Activated CD4-positive, alpha-beta T cell treated with anti-CD3 and anti-CD28 coated beads for 24 hours (primary cell): ENCODE results near the gene SETDB2.

Experiments used
- DNase-seq, 2 donors: peaks; one replicate each; pipeline ENCODE4 v3.0.0-alpha.2; 2020; ENCODE audit warnings: low read depth in 2 of 2

The SETDB2 gene

DNA sequence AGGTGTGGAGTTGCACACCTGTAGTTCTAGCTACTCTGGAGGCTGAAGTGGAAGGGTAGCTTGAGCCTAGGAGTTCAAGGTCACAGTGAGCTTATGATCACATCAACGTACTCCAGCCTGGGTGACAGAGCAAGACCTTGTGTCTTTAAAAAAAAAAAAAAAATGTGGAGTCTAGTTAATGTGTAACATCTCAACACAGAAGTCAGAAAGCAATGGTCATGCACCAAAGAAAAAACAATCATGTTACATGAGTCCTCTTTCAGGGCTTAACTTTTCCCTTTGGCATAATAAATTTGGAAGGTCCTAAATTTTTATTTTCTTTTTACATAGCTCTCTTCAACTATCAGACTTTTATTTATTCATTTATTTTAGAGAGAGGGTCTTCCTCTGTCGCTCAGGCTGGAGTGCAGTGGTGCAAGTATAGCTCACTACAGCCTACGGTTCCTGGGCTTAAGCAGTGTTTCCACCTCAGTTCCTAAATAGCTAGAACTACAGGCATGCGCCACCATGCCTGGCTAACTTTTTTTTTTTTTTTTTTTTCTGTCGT is 22.3 kb downstream of the SETDB2 start:
- DNase-seq = no peak

DNA sequence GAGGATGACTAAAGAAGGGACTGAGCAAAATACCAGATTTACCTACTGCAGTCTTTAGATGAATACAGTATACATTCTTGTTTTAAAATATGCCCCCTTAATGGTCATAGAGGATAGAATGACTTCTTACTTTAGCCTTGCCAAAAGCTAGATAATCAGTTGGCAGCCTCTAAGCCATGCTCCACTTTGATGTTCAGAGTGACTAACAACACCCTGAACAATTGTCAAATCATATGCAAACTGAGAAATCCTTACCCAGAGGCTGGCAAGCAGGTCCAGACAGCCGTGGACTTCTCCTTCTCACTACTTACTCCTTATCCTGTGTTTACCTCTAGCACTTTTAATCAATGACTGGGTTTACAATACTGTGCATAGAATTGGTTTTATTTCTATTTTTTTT is 28.1 kb downstream of the SETDB2 start:
- DNase-seq = no peak

DNA sequence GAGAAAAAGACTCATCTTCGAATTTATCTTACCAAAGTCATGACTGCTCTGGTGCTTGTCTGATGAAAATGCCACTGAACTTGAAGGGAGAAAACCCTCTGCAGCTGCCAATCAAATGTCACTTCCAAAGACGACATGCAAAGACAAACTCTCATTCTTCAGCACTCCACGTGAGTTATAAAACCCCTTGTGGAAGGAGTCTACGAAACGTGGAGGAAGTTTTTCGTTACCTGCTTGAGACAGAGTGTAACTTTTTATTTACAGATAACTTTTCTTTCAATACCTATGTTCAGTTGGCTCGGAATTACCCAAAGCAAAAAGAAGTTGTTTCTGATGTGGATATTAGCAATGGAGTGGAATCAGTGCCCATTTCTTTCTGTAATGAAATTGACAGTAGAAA is 32.5 kb downstream of the SETDB2 start:
- DNase-seq = no peak

DNA sequence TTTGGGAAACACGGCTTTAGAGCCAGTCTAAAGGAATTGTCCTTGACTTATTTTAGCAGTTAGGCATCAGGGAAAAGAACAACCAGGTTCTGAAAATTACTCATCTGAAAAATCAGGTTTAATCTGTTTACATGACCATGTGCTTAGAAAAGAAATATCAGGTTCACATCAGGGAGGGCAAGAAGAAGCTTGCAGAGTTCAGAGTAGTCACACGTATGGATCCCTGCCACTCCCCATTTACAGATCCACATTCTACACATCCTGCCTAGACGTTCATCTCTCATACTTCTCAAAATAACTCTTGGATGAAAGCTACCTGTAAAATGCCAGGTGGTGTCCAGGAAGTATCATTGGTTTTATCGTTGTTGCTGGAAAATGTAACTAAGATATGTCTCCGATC is 37.7 kb downstream of the SETDB2 start:
- DNase-seq = no peak

DNA sequence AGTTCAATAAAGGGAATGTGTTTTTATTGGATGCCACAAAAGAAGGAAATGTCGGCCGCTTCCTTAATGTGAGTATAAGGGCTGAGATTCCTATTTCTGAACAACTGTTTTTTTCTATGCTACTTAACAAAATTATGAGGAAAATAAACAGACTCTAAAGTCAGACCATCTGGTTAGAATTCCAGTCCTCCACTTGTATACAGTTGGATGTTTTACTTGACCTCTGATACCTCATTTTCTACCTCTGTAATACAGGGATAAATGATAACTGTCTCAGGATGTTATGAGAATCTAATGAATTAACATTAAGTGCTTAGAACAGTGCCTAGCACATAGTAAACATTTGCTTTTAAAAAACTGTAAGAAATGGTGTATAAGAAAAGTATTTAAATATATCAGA is 44.5 kb downstream of the SETDB2 start:
- no peak for DNase-seq

DNA sequence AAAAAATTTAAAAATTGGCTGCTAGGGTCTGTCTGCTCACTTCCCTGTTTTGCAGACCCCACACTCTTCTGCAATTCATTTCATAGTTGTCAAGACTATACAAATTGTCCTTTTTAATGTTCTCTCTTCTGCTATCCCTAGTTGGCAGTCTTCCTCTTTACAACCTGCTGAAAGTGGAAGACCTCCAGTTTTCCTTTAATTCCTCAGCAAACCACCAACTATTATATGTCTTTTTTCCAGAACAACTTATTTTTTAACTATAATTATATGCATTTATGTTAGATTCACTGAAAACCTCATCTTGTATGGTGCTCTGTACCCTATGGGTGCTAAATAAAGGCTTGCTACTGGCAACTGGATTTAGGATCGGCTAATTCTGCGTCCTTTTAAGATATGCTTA is 50.6 kb downstream of the SETDB2 start:
- DNase-seq = no peak

DNA sequence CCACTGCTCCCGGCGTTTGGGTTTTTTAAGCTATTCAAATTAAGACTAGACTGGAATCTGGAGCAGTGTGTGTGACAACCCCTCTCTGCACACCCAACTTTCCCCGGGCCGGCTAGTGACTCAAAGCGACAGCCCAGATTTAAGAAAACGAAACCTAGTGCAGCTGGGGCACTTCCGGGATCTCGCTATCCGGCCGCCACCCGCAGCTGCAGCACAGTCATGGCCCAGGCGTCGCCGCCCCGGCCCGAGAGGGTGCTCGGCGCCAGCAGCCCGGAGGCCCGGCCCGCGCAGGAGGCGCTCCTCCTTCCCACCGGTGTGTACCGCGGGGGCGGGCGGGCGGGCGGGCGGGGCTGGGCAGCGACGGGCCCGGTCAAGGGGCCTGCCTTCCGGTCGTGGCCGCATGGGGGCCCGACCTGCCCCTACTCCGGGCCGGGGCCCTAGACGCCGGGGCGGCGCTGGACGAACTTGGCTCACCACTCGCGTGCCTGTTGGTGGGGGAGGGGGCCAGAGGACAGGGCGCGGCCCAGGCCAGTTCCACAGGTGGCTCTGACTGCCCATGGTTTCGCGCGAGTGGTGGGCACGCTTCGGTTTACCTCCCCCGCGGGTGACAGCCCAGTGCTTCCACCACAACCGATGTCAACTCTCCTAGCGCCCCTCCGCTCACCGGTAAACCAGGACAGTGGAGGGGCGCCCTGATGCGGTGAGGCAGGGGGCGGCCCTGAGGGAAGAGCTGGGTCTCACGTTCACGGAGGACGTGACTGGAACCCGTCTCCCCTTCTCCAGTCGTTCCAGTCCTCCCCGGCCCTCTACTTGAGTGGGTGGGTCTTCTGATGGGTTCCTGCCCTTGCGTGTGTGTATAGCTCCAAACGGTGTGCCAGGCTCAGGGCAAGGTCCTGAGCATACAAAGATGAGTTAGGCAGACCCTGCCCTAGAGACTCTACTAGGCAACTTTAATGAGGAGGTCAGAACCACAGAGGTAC is 52.0 kb downstream of the SETDB2 start, which contains the start of gene PHF11:
Gene PHF11, plus strand, starts transcription at position 171 of the 980 bp plus-strand sequence. Its CDS starts 49 bp downstream, at position 220.
- peak; percentile 78 to 82 for DNase-seq

DNA sequence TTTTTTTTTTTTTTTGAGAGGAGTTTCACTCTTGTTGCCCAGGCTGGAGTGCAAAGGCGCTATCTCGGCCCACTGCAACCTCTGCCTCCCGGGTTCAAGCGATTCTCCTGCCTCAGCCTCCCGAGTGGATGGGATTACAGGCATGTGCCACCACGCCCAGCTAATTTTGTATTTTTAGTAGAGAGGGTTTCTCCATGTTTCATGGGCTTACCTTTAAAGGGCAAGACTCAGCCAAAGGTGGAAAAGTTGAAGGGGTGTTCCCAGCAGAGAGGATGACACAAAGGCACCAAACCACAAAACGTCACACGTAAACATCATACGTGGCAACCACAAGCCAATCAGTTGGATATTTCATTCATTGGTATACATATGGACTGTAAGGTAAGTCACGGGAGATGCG is 52.8 kb downstream of the SETDB2 start:
- DNase-seq = peak in 1 of 2 donors; percentile 33

DNA sequence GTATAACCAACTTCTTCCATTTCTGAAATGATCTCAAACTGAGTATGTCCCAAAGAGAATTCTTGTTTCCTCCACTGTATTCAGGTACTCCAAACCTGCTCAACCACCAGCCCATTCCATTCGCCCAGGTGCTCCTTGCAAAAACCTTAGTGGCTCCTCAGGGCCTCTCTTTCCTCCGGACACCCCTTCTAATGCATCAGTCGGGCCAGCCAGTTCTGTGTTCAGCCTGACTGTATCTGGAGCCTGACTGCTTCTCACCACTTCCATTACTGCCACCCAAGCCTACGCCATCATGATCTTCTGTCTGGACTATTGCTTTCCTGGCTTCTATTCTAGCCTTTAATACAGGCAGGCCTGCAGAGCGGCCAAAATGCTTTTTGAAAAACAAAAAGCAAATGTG is 53.2 kb downstream of the SETDB2 start:
- DNase-seq = no peak

DNA sequence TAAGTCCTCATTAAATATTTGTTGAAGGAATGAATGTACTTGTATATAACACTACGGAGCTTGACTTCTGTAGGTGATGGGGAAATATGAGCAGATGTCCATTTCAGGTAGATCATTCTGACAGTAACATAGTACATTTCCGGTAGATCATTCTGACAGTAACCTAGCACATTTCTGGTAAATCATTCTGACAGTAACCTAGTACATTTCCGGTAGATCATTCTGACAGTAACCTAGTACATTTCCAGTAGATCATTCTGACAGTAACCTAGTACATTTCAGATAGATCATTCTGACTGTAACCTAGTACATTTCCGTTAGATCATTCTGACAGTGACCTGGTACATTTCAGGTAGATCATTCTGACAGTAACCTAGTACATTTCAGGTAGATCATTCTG is 54.1 kb downstream of the SETDB2 start:
- no peak for DNase-seq

DNA sequence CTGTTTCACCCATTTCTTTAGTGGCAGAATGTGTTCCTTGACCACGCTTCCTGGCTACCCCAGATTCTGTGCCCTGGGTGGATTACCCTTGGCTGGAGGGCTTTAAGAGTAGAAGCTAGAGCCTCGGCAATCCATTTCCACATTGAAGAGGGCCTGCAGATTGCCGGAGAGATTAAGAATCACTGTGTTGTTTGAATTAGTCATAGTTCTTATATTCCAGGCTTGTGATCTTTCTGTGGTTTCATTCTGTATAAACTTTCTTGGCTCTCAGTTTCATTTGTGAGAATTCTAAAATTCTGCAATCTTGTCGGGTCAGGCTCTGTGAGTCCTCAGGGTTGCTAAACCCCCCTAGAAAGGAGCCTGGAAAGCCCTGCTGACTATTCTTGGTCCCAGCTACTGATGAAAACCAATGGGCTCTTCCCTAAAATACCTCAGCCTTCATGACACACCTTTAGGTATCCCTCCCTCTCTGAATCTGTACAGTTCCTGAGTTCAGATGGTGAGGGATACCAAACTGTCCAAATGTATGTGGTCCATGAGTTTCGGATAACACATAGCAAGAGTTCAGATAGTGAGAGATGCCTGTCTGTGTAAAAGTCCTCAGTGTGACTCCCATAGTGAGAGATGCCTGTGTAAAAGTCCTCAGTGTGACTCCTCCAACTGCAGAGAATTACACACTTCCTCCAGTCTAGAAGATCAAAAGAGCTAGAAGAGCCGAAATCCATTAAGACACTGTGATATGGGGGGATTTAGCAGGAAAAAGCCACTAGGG is 56.0 kb downstream of the SETDB2 start:
- no peak for DNase-seq

DNA sequence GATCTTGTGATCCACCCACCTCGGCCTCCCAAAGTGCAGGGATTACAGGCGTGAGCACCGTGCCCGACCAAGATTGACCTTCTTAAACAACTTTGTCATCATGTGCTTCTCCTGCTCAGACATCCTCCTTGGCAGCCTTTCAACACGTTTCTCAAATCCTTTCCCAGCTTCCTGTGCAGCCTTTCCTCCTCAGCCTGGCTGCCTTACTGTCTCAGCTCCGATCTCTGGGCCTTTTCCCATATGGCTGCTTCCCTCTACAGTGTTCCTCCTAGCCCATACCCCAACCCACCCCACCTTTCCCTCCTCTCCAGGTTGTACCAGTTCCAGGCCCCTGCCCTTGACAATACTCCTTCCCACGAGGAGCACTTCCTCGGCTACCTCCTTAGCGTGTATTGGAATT is 58.9 kb downstream of the SETDB2 start:
- no peak for DNase-seq

DNA sequence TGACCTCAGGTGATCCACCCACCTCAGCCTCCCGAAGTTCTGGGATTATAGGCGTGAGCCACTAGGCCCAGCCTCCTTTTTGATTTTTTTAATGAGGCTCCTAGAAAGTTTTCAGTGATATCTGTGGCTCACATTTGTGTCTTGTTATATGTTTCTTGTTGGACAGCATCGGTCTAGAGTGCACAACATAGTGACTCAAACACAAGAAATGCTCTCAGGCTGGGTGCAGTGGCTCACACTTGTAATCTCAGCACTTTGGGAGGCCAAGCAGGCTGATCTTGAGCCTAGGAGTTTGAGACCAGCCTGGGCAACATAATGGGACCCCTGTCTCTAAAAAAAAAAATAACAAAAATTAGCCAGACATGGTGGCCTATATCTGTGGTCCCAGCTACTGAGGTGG is 59.9 kb downstream of the SETDB2 start:
- DNase-seq = no peak

DNA sequence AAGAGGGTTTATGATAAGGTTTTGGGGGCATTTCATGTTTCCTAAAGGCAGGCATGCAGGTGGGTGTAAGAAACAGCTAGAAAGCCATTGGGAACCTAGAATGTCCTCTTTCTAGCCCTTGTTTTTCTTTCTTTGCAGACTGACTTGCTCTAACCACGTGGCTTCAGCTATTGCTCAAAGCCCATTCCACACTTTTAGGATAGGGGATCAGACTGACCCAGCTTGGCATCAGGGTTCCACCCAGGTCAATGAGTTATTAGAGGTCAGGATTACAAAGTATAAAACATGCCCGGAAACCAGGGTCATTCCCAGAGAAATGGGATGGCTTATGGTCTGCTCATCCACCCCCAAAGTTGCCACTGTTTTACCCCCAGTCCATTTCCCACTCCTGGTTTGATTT is 68.5 kb downstream of the SETDB2 start:
- DNase-seq = no peak

DNA sequence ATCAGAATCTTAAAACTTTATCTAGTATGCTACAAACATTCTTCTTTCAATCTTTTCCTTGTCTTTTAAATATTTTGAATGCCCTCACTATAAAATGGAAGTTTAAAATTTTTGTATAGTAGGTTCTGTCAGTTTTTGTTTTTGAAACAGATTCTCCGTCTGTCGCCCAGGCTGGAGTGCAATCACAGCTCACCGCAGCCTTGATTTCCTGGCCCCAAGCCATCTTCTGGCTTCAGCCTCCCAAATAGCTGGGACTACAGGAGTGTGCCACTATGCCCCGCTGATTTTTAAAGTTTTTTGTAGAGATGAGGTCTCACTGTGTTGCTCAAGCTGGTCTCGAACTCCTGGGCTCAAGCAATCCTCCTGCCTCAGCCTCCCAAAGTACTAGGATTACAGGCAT is 72.4 kb downstream of the SETDB2 start:
- no peak for DNase-seq

DNA sequence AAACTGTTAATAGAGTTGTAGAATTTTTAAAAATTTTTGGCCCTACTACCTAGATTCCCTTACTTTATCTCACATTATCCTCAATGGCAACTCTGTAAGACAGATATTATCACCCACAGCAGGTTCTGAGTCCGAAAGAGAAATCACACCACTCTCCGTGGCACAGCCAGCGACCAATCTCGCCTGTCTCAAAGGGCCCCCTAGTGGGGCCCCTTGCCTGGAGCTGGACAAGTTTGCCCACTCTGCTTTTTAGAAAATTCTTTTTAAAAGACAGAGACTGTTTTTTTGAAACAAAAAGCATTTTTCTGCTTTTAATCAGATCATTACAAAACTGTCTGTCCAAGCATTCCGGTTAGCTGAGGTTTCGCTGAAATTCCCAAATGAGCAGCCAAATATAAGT is 73.4 kb downstream of the SETDB2 start:
- no peak for DNase-seq

DNA sequence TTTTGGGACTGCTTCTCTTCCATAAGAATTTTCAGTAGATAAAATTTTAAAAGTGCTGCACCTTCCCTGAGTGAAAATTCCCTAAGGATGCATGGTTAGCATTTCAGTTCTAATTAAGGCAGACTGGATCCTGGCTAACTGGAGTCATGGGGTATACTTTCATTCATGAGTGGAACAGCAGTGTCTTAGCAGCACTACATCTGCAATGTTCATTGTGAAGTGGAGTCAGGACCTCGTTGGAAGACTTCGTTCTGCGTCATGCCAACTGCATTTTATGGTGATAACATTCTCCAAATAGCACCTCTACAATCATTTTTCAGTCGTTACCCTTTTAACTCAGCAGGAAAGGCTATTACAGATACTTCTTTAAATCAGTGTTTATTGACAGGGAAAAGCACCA is 77.2 kb downstream of the SETDB2 start:
- DNase-seq = no peak

DNA sequence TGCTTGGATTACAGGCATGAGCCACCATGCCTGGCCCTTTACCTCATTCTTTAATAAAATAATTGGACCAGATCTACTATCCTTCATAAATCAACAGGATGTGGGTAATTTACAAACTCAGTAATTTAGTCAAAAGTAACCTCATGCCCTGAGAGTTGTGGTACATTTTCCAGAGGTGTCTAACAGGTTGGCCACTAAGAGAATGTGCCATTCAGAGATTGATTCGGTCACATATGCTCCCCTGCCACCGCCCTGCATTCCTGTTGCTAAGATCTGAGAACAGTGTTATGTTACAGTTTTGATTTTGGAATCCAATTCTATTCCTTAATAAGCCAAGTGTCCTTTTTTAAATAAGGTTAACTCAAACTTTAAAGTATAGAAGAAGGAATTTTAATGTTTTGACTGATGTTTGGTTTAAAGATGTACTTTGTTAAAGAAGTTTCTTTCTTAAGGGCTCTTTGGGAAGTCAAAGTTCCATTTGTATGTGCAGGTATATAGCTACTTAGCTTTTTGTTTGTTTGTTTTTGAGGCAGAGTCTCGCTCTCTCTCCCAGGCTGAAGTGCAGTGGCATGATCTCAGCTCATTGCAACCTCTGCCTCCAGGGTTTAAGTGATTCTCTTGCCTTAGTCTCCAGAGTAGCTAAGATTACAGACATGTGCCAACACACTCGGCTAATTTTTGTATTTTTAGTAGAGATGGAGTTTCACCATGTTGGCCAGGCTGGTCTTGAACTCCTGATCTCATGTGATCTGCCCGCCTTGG is 80.8 kb downstream of the SETDB2 start:
- DNase-seq = no peak

DNA sequence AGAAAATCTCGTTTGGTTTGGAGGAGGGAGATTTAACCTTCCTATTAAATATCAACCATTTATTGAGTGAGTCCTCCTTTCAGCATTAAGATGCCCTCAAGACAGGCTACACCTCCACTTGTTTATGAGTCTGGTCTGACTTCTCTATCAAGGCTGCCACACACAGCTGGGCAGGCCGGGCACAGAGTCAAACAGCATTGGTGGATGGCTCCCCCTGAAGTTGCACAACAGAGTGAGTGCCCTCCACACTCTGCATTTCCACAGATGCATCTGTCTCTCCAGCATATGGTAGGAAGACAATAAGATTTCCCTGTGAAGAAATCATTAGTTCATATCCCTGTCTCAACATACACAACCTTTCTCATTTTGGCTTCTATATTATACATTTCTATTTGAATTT is 83.0 kb downstream of the SETDB2 start:
- no peak for DNase-seq

DNA sequence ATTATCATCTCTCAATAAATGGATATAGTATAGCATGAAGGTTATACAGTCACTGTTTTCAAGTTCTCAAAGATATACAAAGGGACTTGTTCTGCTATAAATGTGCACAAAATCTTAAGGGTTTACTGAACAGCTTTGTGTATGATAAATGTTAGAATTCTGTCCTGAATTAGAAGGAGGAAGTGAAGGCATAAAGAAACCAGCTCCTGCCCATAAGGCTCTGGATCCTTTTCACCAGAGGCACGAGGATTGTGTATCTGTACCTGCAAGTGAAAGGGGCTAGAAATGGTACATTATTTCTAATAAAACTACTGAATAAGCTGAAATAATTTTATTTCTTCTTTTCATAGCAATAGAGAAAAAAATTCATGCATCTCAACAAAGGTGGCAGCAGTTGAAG is 84.1 kb downstream of the SETDB2 start:
- DNase-seq = no peak

DNA sequence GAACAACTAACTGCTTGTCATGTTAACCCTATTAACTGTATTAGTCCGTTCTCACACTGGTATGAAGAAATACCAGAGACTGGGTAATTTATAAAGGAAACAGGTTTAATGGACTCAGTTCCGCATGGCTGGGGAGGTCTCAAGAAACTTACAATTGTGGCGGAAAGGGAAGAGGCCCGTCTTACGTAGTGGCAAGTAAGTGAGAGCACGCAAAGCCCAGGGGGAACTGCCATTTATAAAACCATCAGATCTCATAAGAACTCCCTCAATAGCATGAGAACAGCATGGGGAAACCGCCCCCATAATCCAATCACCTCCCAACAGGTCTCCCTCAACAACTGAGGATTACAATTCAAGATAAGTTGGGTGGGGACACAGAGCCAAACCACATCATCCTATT is 86.4 kb downstream of the SETDB2 start:
- no peak for DNase-seq

DNA sequence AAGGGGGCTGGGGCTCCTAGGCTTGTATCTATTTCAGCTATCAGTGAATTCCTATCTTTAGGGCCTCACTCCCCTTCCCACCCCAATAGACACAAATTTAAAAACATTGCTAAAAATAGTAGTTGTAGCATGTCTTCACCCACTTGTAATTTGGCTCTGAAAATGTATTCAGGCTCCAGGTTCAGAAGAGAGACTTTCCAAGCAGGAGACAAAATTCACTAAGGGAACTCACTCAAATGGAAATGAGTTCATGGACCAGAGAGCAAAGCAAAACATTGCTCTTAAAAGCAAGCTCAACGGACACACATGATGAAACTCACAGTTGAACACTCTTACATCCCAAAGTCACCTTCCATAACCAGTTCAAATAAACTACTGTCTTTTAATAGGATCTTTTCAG is 88.5 kb downstream of the SETDB2 start:
- DNase-seq = no peak
